ENCODE data around the gene TSKU. TPM values are rescaled to one million over a fixed set of nuclear protein-coding genes. Genes with fewer than 3 reads are reported as not detected.
A peak's percentile ranks its signal among the peaks of the same experiment; 100 is the strongest.

TSKU gene
- total RNA-seq, 1 donor from 2014 or later = 29.5 TPM

DNA sequence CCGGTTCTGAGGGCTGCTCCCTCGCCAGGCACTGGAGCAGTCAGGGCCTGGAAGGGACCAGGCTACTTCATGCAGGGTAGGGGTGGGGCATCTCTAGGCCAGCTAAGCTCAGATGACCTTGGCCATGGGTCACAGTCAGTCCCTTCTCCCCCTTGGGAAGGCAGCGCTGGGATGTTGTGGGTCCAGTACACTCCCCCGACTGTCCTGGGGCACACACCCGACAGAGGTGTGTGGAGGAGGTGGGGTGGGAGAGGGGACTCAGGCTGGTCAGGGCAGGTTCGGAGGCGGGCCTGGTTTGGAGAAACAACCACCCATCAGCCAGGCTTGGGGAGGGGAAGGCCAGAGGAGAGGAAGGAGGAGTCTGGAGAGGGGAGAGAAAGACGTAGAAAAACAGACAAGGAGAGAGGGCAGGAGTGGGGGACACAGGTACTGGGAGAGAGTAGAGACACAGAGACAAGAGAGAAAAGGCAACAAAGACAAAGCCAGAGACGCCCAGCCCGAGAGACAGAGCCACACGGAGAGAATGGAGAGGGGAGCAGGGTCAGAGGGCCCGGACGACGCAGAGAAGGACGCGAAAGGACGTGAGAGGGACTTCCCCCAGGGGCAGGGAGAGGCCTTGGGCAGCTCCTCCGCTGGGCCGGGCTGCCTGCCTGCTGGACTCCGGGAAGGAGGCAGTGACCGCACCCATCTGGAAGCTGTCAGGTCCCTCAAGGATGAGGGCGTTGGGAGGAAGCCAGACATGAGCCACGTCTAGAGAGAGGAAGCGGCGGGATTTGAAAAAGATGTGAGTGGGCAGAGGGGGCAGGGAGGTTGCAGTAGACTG lies 30.6 kb upstream of the TSKU start:
- no peak for DNase-seq (ENCODE audit: low read depth)

DNA sequence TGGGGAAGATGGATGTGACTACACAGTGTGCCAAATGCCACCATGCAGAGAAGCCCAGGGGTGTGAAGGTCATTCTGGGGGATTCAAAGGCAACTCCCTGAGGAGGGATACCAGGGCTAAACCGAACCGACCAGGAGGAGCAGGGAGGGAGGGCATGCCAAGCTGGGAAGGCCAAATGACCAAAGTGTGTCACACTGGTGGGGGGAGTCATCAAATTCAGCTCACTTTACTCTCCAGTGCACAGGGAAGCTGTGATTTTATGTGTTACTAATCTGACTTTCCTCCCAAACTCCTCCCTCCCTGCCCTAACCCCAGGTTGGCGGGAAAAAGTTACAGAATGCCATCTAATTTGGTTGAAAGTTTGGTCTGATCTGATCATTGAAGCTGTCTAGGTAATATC lies 29.7 kb upstream of the TSKU start:
- no peak for DNase-seq (ENCODE audit: low read depth)

DNA sequence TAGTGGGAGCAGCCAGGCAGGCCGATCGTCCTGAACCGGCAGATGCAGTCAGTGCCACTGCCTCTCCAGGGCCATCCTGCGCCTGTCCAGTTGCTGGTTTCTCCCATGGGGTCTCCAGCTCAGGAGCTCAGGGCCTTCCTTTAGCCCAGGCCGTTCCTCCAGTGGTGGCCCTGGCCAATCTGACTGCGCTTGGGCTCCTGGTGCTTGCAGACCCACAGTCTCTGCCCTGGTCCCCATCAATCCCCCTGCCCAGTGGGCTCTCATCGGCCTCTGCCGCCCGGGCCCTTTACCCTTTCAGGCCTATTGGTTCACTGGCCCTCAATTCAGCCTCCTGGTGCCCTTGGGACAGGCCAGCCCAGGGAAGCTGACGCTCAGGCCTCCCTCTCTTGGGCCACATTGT lies 29.2 kb upstream of the TSKU start:
- DNase-seq (ENCODE audit: low read depth) = no peak

DNA sequence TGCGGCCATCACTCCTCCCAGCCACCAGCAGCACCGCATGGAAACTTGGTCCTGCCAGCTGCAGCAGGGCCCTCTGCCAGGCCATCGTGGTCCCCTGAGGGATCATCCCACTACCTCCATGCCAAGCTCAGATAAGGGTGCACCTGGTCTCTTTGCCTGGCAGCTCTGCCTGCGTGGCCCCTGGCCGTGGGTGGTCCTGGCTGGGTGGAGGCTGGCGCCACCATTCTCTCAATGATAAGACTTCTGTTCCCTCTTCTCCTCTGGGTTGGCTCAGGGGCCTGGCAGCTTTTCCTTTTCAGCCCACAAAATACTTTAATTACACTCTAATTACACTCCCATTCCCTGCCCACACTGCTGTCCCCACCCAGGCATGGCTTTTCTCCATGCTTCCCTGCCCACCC lies 26.8 kb upstream of the TSKU start:
- DNase-seq (ENCODE audit: low read depth) = no peak

DNA sequence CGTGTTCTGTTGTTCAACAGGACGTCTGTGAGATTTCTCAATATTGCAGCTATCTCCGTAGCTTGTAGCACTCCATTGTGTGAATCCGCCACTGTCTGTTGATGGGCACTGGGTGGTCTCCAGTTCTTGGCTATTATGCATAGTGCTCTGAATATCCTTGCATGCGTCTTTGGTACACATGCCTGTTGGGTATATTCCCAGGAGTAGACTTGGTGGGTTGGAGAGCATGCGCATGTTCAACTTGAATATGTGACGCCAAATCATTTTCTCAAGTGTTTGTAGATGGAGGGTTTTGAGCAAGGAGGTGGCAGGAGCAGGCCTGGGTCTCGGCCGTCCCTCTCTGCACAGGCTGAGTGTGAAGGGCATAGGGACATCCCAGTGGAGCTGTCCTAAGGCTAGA lies 24.8 kb upstream of the TSKU start:
- no peak for DNase-seq (ENCODE audit: low read depth)

DNA sequence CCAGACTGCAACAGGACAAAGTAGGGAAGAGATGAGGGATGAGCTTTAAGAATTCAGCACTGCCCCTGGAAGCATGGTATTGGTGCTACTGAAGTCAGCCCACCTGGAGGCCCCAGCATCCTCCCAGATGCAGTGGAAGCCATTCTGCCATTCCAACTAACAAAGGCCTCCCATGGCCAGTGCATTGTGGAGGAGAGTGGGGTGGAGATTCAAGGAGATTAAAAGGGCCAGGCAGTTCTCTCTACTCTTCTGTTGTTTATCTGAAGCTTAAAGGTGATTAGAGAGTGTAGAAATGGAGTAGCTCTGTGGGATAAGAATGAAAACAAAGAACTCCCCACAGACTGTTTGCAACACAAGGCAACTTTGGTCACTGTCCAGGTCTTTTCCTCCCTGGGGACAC lies 24.1 kb upstream of the TSKU start:
- DNase-seq (ENCODE audit: low read depth) = no peak

DNA sequence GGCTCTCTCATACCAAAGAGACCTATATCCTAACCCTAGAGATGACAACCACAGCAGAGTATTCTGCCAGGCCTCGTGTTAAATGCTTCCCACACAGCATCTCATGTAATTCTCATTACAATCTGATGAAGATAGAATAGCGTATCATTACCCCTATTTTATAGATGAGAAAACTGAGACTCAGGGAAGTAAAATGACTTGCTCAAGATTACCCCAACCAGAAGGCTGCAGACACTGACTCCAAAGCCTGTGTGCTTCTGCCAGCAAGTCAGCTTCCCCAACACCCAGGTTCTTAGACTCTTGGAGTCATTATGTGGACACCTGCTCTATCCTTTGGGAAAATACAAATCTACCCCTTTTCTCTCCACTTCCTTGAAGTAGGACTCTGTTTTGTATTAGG lies 23.6 kb upstream of the TSKU start:
- no peak for DNase-seq (ENCODE audit: low read depth)

DNA sequence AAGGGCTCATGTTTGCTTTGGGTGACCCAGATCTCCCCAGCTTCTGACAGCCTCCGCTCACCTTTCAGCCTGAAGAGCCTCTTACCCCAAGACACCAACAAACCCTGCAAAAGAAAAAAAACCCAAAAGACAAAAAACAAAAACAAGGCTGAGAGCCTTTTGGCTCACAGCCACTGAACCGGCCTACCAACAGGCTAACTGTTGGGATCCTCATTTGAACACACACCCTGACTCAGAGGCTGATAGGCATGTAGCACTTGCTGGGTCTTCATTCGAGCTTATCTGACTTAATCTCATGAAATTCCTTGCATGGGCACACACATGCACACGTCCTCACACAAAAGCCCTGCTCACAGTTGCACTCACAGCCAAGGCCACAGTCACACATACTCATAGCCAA lies 22.9 kb upstream of the TSKU start:
- DNase-seq (ENCODE audit: low read depth) = no peak

DNA sequence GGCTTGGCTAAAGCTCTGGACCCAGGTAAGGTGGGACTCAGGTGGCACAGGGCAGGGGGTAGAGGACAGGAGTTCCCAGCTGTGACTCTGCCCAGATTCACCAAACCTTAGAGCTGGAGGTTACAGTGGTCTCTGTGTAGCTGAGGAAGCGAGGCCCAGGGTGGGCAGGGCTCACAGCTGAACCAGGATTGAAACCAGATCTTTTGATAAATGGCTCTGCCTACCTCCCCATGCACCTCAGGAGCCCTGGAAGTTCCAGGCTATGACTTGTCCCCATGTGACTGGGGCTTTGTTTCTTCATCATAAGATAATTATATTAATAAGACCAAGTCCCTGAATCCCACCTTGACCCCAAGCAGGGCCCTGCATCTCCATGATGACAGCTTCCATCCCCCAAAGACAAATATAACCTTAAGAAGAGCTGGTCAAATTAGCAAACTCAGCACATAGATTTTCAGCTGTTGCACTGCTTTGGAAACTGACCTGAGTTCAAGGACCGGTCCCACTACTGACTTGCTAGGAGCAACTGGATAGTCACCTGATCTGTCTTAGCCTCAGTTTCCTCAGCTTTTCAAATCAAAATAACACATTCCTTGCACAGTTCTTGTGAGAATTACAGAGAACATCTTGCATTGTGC lies 21.3 kb upstream of the TSKU start:
- DNase-seq (ENCODE audit: low read depth) = no peak

DNA sequence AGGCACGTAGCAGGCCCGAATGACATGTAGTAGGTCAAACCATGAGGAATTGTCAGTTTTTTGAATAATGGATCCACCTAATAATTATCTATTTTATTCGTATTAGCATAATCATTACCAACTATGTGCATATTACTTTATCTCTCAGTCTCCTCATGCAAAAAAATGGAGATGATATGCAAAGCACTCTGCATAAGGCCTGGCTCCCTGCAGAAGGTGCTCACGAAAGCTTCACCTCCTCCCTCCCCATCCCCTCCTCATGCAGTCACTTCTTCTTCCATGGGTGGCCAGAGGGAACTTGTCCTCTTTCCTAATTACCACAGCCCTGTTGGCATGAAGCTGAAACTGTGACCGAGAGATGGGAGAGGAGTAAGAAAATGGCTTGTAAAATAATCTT lies 20.8 kb upstream of the TSKU start:
- no peak for DNase-seq (ENCODE audit: low read depth)

DNA sequence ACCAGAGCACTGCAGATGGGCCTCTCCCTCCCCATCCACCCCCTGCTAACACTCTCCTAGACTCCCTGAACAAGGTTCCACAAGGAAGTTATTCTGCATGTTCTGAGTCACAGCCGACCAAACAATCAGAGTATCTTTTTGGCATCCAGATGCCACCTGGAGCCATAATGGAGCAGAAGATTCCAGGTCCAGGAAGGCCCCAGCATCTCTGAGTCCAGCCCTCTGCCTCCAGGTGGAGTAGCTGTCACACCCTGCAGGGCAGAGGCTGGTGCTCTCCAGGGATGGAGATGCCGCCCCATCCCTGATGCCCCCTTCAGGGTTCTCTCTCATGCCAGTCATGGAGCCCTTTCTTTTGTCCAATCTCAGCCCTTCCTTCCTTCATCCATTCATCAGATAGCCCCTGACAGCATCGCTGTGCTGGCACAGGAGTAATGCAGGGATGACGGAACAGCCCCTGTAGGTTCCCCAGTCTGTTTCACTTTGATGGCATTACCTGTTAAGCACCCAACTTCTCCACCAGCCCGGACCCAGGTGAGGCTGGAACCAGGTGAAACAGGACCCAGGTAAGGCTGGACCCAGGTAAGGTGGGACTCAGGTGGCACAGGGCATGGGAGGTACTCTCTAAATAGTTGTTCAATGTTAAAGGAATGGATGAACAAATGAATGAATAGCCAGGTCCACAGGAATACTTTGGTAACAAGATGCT lies 20.1 kb upstream of the TSKU start:
- DNase-seq (ENCODE audit: low read depth) = no peak

DNA sequence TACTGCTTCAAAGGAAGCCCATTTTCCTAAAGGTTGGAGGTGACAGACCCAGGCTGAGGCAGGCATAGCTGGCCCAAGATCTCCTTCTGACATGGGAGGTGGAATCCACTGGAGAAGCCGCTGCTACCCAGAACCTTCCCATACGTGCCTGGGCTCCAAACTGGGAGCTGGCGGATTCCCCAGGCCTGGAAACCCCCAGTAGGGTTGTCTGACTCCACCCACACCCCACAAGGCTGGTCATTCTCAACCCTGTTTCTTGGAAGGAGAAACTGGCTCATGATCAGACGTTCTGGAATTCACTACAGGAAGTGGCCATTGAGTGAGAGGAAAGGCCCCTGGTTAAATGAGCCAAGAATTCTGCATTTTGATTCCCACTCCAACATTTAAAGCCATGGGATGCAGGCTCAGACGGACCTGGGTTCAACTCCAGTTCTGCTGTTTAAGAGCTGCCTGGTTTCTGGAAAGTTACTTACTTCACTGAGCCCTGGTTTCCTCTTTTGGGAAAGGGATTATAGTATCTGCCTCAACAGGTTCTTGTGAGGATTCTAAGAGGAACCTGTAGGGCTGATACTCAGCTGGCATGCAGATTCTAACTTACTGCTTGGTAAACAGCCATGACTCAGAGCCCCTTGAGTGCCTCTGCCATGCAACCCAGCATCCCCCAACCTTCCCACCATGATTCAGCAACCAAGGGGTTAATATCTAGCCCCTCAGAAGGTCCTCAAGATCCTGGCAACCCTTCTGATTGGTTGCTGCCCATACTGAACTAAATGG lies 19.4 kb upstream of the TSKU start:
- peak; percentile 89 for DNase-seq (ENCODE audit: low read depth)

DNA sequence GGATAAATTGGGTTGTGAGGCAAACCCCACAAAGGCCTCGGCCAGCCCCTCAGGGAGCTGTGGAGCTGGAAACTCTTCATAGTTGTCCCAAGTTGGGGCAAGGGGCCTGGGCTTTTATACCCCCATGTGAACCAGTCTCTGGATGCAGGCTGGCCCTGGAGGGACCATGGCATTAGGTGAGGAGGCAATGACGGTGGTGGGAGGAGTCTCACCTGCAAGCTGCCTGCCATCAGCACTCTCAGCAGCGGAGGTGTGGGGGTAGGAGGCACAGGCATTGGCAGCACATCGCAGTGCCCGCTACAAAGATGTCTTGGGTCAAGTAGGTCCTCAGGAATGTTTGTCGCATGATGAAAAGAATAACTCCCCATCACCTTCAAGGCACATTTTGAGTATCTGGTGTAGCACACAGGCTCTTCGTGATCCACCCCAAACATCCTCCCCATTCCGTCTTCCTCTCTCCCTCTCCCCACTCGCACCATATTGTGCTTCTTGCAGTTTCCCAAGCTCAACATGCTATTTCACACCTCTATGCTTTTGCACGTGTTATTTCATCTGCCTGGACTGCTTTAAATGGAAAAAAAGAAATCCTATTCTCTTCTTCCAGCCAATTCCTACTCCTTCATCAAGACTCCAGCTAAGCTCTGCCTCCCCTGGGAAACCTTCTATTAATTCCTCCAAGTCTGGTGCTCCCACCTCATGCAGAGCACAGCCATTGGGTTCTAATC lies 18.1 kb upstream of the TSKU start:
- no peak for DNase-seq (ENCODE audit: low read depth)

DNA sequence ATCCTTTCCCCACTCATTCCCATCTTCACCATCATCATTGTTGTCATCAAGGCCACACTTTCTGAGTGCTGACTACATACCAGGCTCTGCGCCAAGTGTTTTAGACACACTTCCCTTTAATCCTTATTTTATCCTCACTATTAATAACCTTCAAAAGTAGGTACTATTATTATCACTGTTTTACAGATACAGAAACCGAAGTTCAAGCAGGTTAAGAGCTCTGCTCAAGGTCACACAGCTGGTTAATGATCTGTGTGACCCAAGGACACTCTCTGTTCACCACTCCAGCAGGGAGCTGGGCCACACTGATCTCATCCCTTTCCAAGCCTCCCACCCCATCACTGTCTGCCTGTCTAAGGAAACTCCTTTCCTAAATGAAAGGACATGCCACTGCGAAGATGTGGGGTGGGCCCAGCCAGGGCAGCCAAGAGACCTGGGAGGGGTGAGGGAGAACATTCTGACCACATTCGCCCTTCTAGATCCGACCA lies 17.2 kb upstream of the TSKU start:
- no peak for DNase-seq (ENCODE audit: low read depth)

DNA sequence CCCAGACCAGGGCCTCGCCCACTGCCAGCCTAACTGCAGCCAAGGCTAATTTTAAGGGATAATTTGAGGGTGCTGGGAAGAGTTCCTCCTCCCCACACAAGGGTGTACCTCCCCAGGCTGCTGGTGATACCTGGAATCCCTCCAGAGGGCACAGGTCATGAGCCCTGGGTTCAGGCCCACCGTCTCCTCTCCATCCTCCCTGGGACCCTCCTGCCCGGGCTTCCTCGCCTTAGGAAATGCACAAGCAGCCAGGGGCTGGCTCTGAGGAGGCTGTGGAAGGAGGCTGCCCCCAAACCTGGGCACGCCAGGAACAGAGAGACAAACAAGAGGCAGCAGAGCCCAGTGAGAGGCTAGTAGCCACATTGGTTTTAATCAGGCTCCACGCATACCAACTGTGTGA lies 16.6 kb upstream of the TSKU start:
- no peak for DNase-seq (ENCODE audit: low read depth)

DNA sequence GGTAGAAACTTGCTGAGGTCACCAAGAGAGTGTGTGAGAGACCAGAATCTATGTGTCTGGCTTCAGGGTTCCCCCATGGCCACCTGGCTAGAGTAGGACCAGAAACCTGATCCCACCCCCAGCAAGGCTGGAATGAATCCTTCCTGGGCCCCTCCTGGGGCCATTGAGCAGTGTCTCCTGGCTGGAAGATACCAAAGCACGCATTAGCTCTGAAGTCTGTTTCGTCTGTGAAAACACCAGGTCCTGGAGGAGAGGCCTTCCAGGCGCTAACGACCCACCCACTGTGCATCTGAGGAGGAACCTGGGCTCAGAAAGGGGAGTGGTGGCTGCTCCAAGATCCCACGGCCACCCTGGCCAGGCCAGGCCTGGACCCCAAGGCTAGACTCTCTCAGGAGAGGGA lies 15.5 kb upstream of the TSKU start:
- DNase-seq (ENCODE audit: low read depth) = no peak

DNA sequence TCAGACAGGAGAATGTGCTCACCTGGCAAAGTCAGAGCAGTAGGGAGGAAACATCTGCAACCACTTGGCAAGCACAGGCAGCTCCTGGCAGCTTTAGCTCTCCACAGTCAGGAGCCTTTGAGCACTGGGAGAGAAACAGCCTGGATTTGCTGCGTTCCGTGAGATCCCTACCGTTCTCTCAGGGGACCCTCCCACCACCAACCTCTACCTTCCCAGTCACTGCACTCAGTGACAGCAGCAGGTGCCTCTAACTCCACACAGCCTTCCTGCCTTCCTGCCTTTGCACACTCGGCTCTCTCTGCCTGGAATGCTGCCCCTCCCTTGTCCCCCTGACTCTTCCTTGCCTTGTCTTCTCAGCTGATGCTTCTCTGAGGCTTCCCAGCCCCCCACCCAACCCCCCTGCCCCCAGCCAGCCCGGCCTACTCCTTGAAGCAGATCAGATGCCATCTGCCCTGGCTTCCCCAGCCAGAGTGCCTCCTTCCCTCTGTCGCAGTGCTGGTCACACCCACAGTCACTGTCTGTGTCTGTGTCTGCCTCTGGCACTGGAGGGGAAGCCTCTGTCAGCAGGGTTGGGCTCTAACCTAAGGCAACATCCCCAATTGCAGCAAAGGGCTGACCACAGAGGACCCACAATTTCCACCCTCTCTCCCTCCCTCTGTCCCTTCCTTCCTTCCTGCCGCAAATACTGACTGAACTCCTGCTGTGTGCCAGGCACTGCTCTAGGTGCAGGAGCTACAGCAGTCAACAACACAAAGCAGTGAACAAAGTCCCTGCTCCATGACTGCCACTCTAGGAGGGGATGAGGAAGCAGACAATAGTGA lies 14.9 kb upstream of the TSKU start:
- no peak for DNase-seq (ENCODE audit: low read depth)

DNA sequence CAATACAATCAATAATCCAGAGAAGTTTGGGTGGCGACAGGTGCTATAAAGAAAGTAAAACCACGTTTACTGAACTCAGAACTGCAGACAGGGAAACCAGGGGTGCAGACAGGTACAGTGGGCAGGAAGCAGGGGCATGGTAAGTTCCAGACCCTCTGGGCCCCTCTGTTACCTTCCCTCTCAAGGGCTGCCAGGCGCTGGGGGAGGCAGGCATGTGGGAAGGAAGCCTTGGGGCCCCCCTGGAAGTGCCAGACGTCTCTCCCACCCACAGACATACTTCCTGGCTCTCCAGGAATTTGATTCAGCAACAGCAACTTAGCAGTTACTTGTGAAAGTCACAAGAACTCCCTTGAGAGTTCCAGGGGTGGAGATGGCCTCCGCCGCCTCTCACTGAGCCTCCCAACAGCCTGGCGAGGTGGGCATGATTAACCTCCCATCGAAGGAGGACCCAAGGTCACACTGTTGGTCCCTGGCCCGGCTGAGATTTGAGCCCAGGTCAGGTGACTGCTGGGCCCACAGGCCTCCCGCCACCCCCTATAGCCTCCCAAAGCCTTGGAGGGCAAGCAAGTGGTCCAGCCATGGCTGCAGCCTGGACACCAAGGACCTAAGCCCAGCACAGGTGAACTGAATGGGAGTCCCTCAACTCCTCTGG lies 14.1 kb upstream of the TSKU start:
- DNase-seq (ENCODE audit: low read depth) = no peak

DNA sequence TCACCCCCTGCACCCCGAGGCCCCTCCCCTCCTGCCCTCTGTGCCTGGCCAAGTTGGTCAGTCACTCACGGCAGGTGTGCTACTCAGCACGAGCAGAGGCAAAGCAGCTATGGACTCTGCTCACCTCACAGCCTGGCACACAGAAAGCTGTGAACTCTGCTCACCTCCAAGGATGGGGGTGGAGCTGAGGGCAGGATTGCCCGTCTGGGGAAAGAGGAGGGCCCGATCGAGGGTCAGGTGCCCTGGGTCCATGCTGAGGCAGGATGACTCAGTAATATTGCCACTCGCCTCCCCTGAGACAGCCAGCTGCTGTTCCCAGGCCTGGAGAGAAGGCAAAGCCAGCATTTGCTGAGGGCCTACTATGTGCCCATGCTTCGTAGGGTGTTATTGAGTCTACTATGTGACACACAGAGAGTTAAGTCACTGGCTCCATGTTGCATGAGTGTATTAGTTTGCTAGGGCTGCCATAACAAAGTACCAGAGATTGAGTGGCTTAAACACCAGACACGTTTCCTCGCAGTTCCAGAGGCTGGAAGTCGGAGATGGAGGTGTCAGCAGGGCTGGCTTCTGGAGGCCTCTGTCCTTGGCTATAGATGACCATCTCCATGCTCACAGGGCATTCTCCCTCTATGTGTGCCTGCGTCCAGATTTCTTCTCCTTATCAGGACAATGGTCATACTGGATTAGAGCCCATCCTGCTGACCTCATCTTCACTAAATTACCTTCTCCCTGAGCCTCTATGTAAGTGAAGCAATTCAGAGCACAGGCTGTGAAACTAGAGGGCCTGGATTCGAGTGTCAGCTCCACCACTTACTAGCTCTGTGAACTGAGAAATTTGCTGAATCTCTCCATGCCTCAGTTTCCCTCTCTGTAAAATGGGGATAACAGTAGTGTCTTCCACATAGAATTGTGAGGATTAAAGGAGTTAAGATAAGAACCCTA lies 13.2 kb upstream of the TSKU start:
- DNase-seq (ENCODE audit: low read depth) = peak; percentile 84

Data from renal cortical epithelial cell (primary cell).